Measurements from ENCODE around the gene PCDH9. TPM values are rescaled to one million over a fixed set of nuclear protein-coding genes. Genes with fewer than 3 reads are reported as not detected.

PCDH9 gene
- total and polyA plus RNA-seq, 2 of the 4 experiments (the other 2 are of a cell fraction) = 2.2 to 10.2 TPM

DNA sequence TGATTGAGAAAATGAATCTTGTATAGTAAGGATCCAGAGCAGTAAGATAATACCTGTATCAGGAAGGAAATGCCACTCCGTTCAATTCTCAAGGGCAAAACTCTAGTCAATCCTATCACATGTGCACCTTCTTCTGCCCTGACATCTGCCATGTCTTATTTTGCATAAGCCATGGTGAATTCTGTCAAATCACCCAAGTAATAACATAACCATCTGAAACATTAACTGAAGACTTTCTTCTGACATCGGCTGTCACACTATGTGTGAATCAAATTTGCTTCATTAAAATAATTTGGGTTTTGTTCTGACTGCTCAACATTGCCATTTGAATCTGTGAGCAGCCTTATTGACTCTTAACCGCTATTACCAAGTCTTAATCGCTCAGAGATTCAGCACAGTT, 91.2 kb downstream of the PCDH9 start:
- no peak overlapping the region for H2AK5ac ChIP-seq (ENCODE audit: low read depth, low read length)
- no peak for DNase-seq
- intact Hi-C loops (cut with micrococcal nuclease) = no loop called here
- H3K4ac ChIP-seq (ENCODE audit: low read depth, low read length) = no peak overlapping the region
- dilution Hi-C loops (cut with HindIII; ENCODE audit: low sequenced_read_pairs, unreplicated experiment) = no loop called here
- H2BK5ac ChIP-seq (ENCODE audit: low read depth, low read length, poor library complexity, severe bottlenecking) = no peak overlapping the region
- no peak overlapping the region for H3K4me3 ChIP-seq (ENCODE audit: insufficient read depth, low read depth, low read length)
- H4K8ac ChIP-seq (ENCODE audit: low read depth in 2 of 2, low read length in 2 of 2) = no peak overlapping the region
- no peaks in the 10 kb centered on the region for H4K20me1 ChIP-seq (ENCODE audit: insufficient read depth, low read length)
- no CpG with 5 or more reads among the region's 4 CpGs for WGBS, 2 experiments (ENCODE audit: extremely low coverage in 2 of 2, insufficient read length in 1 of 2)
- no peaks in the 10 kb centered on the region for H3K27me3 ChIP-seq (ENCODE audit: control insufficient read depth, insufficient read depth, low read length)
- H3K4me2 ChIP-seq (ENCODE audit: low read depth, low read length) = no peak overlapping the region
- H2AK9ac ChIP-seq (replicated peaks; ENCODE audit: low read depth, low read length, poor library complexity) = no peak overlapping the region
- no peak overlapping the region for H3K56ac ChIP-seq (ENCODE audit: extremely low read depth, insufficient read depth, low read length)
- H3K9me1 ChIP-seq (ENCODE audit: insufficient read depth, low read length) = no peaks in the 10 kb centered on the region
- no peak for TF ChIP-seq RAD21 (IDR thresholded peaks at IDR 0.05; ENCODE audit: low read length)
- no peak for TF ChIP-seq NFE2L2 (IDR thresholded peaks at IDR 0.05; ENCODE audit: low read depth, low read length)
- no peak for TF ChIP-seq RFX5 (IDR thresholded peaks at IDR 0.05; ENCODE audit: low read depth, low read length)
- TF ChIP-seq, protein P1, sequence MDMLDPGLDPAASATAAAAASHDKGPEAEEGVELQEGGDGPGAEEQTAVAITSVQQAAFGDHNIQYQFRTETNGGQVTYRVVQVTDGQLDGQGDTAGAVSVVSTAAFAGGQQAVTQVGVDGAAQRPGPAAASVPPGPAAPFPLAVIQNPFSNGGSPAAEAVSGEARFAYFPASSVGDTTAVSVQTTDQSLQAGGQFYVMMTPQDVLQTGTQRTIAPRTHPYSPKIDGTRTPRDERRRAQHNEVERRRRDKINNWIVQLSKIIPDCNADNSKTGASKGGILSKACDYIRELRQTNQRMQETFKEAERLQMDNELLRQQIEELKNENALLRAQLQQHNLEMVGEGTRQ (IDR thresholded peaks at IDR 0.05; ENCODE audit: low read depth, low read length) = no peak
- TF ChIP-seq CEBPB (IDR thresholded peaks at IDR 0.05; ENCODE audit: low read depth, low read length) = no peak
- TF ChIP-seq MXI1 (IDR thresholded peaks at IDR 0.05; ENCODE audit: borderline replicate concordance, low read depth, low read length) = no peak
- TF ChIP-seq RCOR1 (IDR thresholded peaks at IDR 0.05; ENCODE audit: insufficient replicate concordance, low read length) = no peak
- no peak for TF ChIP-seq SMC3 (IDR thresholded peaks at IDR 0.05; ENCODE audit: low read depth, low read length)
- TF ChIP-seq FOS (IDR thresholded peaks at IDR 0.05; ENCODE audit: low read depth, low read length) = no peak
- no peak for TF ChIP-seq CTCF (conservative IDR thresholded peaks at IDR 0.05; ENCODE audit: low read depth, low read length)
- no peak for TF ChIP-seq CHD1 (IDR thresholded peaks at IDR 0.05; ENCODE audit: low read depth, low read length)
- TF ChIP-seq BHLHE40 (IDR thresholded peaks at IDR 0.05; ENCODE audit: low read depth, low read length) = no peak
- no peak for TF ChIP-seq MAZ (IDR thresholded peaks at IDR 0.05; ENCODE audit: borderline replicate concordance, low read depth, low read length)
- no peak for TF ChIP-seq MAFK (IDR thresholded peaks at IDR 0.05; ENCODE audit: low read depth, low read length)
- TF ChIP-seq POLR2A (IDR thresholded peaks at IDR 0.05; ENCODE audit: low read depth, low read length) = no peak
- no peak for TF ChIP-seq ELK1 (IDR thresholded peaks at IDR 0.05; ENCODE audit: borderline replicate concordance, low read depth, low read length)
- ChIA-PET CTCF (no interaction called here), POLR2A (ENCODE audit: unreplicated experiment) (no interaction called here)
- no peak for ATAC-seq (ENCODE audit: low read depth)
- no peak overlapping the region for H4K91ac ChIP-seq (ENCODE audit: insufficient read depth, low read depth, low read length)
- no peak overlapping the region for H3K18ac ChIP-seq (ENCODE audit: low read depth, low read length)
- H2BK20ac ChIP-seq (ENCODE audit: low read depth, low read length) = no peak overlapping the region
- H4K5ac ChIP-seq (ENCODE audit: low read depth, low read length) = no peak overlapping the region
- H3K36me3 ChIP-seq (ENCODE audit: control insufficient read depth, insufficient read depth, low read length) = no peaks in the 10 kb centered on the region
- H3K27ac ChIP-seq (ENCODE audit: insufficient read depth, low read length) = no peak overlapping the region
- H3K14ac ChIP-seq (replicated peaks; ENCODE audit: low read depth, low read length) = no peak overlapping the region
- H3K9me3 ChIP-seq (ENCODE audit: control insufficient read depth, insufficient read depth, low read length) = no peaks in the 10 kb centered on the region
- no peak overlapping the region for H3K9ac ChIP-seq (ENCODE audit: low read depth, low read length)
- no peaks in the 10 kb centered on the region for H3K79me1 ChIP-seq (ENCODE audit: low read depth in 1 of 2, low read length in 2 of 2)
- H3K23ac ChIP-seq (ENCODE audit: low read depth, low read length) = no peak overlapping the region
- H2AFZ ChIP-seq (replicated peaks; ENCODE audit: low read length, poor library complexity) = no peak overlapping the region
- H2BK15ac ChIP-seq (ENCODE audit: low read depth, low read length) = no peak overlapping the region
- H3K4me1 ChIP-seq (ENCODE audit: control insufficient read depth, insufficient read depth, low read length) = no peaks in the 10 kb centered on the region
- H2BK120ac ChIP-seq (ENCODE audit: low read depth, low read length) = no peak overlapping the region
- in situ Hi-C loops (cut with MboI; ENCODE audit: low sequenced_read_pairs) = no loop called here
- no TSS peak for BruUV-seq (replicated peaks)

Data from IMR-90 (cell line).